Activated CD4-positive, alpha-beta T cell treated with anti-CD3 and anti-CD28 coated beads for 36 hours (primary cell): ENCODE results near the gene AIMP1. TPM values are rescaled to one million over a fixed set of nuclear protein-coding genes. Genes with fewer than 3 reads are reported as not detected.

Experiments
- ATAC-seq: fragments of 200-7000 bp; cut with Tn5 transposase; one replicate; pipeline ENCODE4 v1.10.0; 2021; ENCODE audit warnings: mild to moderate bottlenecking, moderate library complexity
- CTCF ChIA-PET: fragments of 350-600 bp; sonication (Branson Sonifier 250); formaldehyde crosslinking; loops from one replicate; lab custom pipeline; 2021; ENCODE audit warnings: antibody characterized with exemption; lab: Charles Lee
- POLR2A ChIA-PET: fragments of 350-600 bp; sonication (Branson Sonifier 250); formaldehyde crosslinking; loops from one replicate; lab custom pipeline; 2021; ENCODE audit warnings: antibody characterized with exemption, inconsistent platforms; lab: Charles Lee
- DNase-seq: peaks from one replicate; pipeline ENCODE4 v3.0.0-alpha.2; 2020
- H3K27ac Mint-ChIP-seq: one replicate; pipeline ENCODE4 v1.8.0; 2021; ENCODE audit warnings: mixed read lengths
- H3K27me3 Mint-ChIP-seq: one replicate; pipeline ENCODE4 v1.8.0; 2021; ENCODE audit warnings: mixed read lengths
- H3K36me3 Mint-ChIP-seq: one replicate; pipeline ENCODE4 v1.8.0; 2021; ENCODE audit warnings: low read depth, mixed read lengths
- H3K4me1 Mint-ChIP-seq: one replicate; pipeline ENCODE4 v1.8.0; 2021; ENCODE audit warnings: mixed read lengths
- H3K4me3 Mint-ChIP-seq: one replicate; pipeline ENCODE4 v1.8.0; 2021; ENCODE audit warnings: mild to moderate bottlenecking, moderate library complexity, mixed read lengths
- H3K9me3 Mint-ChIP-seq: one replicate; pipeline ENCODE4 v1.8.0; 2021; ENCODE audit warnings: low read depth, mixed read lengths
- intact Hi-C, 2 experiments: fragments of 100-400 bp; cut with DNase I in 1 of 2; cut with micrococcal nuclease in 1 of 2; formaldehyde crosslinking; loops; one replicate each; pipeline versions ENCODE4 v1.14.2 to v1.15.1; 2022 to 2024; cut with DNase I, micrococcal nuclease
- total RNA-seq, 2 experiments: library from RNA; stranded (reverse); gene quantifications; one replicate each; pipeline ENCODE4 v1.2.3, GENCODE V29; 2021

AIMP1 gene
- total RNA-seq, 2 experiments from 2014 or later: 41.9 to 69.5 TPM

- peaks cover 69% of the 10 kb centered on the region for H3K36me3 Mint-ChIP-seq
Observed at GRCh38 chr4:106333186-106333585, 16.8 kb downstream of the AIMP1 start.

GRCh38 chr4:106334741-106335470 is 18.6 kb downstream of the AIMP1 start:
- ChIA-PET POLR2A (no interaction called here), CTCF (interaction anchor here (0.8 to 1.3 kb wide), 2 partner anchors 8 to 69 kb away, joined by 3 to 5 read pairs; no protein-coding TSS in a partner anchor)
- intact Hi-C loops: no loop called here
- DNase-seq: no peak
- Mint-ChIP-seq H3K27ac (no peak overlapping the region), H3K36me3 (peaks cover 75% of the 10 kb centered on the region), H3K4me1 (peaks cover 8% of the 10 kb centered on the region), H3K4me3 (no peak overlapping the region), H3K9me3 (peaks cover 14% of the 10 kb centered on the region), H3K27me3 (no peaks in the 10 kb centered on the region)
- no peak for ATAC-seq

More at GRCh38 chr4:106333186-106333585, 16.8 kb downstream of the AIMP1 start:
- Mint-ChIP-seq H3K4me3 (no peak overlapping the region), H3K27ac (no peak overlapping the region), H3K4me1 (peaks cover 2% of the 10 kb centered on the region), H3K27me3 (no peaks in the 10 kb centered on the region), H3K9me3 (peaks cover 8% of the 10 kb centered on the region)
- DNase-seq (no peak), ATAC-seq (no peak)
- ChIA-PET CTCF (interaction anchor here (0.8 kb wide), 1 partner anchor 26 kb away, joined by 3 read pairs; no protein-coding TSS in a partner anchor), POLR2A (no interaction called here)
- intact Hi-C loops: no loop called here

DNA sequence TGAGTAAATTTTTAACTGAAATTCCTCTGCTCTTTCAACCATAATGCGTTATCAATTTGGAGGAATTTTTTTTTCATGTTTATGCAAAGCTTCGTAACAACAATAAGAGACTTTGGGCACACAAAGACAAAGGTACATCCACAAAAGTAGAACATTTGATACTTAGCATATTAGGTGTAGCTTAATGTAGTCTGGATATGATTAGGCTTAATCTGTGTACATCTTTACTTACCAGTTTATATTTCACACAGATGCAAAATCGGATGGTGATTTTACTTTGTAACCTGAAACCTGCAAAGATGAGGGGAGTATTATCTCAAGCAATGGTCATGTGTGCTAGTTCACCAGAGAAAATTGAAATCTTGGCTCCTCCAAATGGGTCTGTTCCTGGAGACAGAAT is 20.3 kb downstream of the AIMP1 start:
- DNase-seq (no peak), ATAC-seq (no peak)
- Mint-ChIP-seq H3K27me3 (no peaks in the 10 kb centered on the region), H3K27ac (no peak overlapping the region), H3K9me3 (peaks cover 14% of the 10 kb centered on the region), H3K36me3 (peaks cover 81% of the 10 kb centered on the region), H3K4me1 (peaks cover 24% of the 10 kb centered on the region), H3K4me3 (no peak overlapping the region)
- intact Hi-C loops: no loop called here
- ChIA-PET POLR2A (no interaction called here), CTCF (no interaction called here)

DNA sequence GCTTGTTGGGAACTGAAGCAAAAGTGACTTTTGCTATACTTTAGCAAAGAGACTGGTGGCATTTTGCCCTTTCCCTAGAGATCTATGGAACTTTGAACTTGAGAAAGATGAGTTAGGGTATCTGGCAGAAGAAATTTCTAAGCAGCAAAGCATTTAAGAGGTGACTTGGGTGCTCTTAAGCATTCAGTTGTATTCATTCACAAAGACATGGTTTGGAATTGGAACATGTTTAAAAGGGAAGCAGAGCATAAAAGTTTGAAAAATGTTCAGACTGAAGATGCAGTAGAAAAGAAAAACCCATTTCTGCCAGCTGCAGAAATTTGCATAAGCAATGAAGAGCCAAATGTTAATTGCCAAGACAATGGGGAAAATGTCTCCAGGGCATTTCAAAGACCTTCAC is 21.6 kb downstream of the AIMP1 start:
- DNase-seq (no peak), ATAC-seq (no peak)
- intact Hi-C loops: no loop called here
- Mint-ChIP-seq H3K9me3 (peaks cover 14% of the 10 kb centered on the region), H3K4me1 (peaks cover 35% of the 10 kb centered on the region), H3K4me3 (no peak overlapping the region), H3K27ac (no peak overlapping the region), H3K36me3 (peaks cover 84% of the 10 kb centered on the region), H3K27me3 (no peaks in the 10 kb centered on the region)
- ChIA-PET POLR2A (no interaction called here), CTCF (interaction anchor here (0.6 kb wide), 1 partner anchor 210 kb away, joined by 3 read pairs; no protein-coding TSS in a partner anchor)

- H3K4me1 Mint-ChIP-seq: peaks cover 35% of the 10 kb centered on the region
- CTCF ChIA-PET: no interaction called here
- POLR2A ChIA-PET: no interaction called here
Observed at GRCh38 chr4:106338671-106339070, 22.3 kb downstream of the AIMP1 start.

DNA sequence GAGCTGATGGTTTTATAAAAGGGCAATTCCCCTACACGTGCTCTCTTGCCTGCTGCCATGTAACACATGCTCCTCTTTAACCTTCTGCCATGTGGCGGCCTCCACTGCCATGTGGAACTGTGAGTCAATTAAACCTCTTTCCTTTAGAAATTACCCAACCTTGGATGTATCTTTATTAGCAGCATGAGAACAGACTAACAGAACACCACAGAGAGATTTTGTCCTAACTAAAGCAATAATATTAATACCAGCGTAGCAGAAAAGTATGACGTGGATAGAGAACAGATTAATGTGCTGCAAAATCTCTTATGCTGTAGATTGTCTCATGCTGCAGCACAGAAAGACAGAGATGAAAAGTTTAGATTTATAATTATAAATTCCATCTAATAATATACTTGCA is 23.1 kb downstream of the AIMP1 start:
- peaks cover 82% of the 10 kb centered on the region for H3K36me3 Mint-ChIP-seq
- intact Hi-C loops: no loop called here
- ChIA-PET POLR2A (no interaction called here), CTCF (no interaction called here)
- peaks cover 14% of the 10 kb centered on the region for H3K9me3 Mint-ChIP-seq
- ATAC-seq (no peak), DNase-seq (no peak)
- no peak overlapping the region for H3K27ac Mint-ChIP-seq
- no peak overlapping the region for H3K4me3 Mint-ChIP-seq
- H3K27me3 Mint-ChIP-seq: no peaks in the 10 kb centered on the region
- H3K4me1 Mint-ChIP-seq: peaks cover 41% of the 10 kb centered on the region

More at GRCh38 chr4:106338671-106339070, 22.3 kb downstream of the AIMP1 start:
- Mint-ChIP-seq H3K27ac (no peak overlapping the region), H3K4me3 (no peak overlapping the region), H3K27me3 (no peaks in the 10 kb centered on the region), H3K36me3 (peaks cover 82% of the 10 kb centered on the region), H3K9me3 (peaks cover 14% of the 10 kb centered on the region)
- DNase-seq (no peak), ATAC-seq (no peak)
- intact Hi-C loops: no loop called here

- DNase-seq (no peak), ATAC-seq (no peak)
- intact Hi-C loops: no loop called here
- ChIA-PET CTCF (interaction anchor here (0.6 to 0.9 kb wide), 2 partner anchors 25 to 50 kb away, joined by 3 read pairs; partner anchors contain the start of gene TBCK), POLR2A (no interaction called here)
- peaks cover 47% of the 10 kb centered on the region for H3K4me1 Mint-ChIP-seq
- no peaks in the 10 kb centered on the region for H3K27me3 Mint-ChIP-seq
- H3K4me3 Mint-ChIP-seq: no peak overlapping the region
- peaks cover 14% of the 10 kb centered on the region for H3K9me3 Mint-ChIP-seq
- H3K36me3 Mint-ChIP-seq: peaks cover 76% of the 10 kb centered on the region
- no peak overlapping the region for H3K27ac Mint-ChIP-seq
Observed at GRCh38 chr4:106340774-106341173, 24.4 kb downstream of the AIMP1 start.

- peaks cover 5% of the 10 kb centered on the region for H3K9me3 Mint-ChIP-seq
- no peak overlapping the region for H3K27ac Mint-ChIP-seq
- H3K27me3 Mint-ChIP-seq: no peaks in the 10 kb centered on the region
- peaks cover 45% of the 10 kb centered on the region for H3K4me1 Mint-ChIP-seq
- ChIA-PET CTCF (interaction anchor here (1.5 kb wide), 1 partner anchor 14 kb away, joined by 4 read pairs; no protein-coding TSS in a partner anchor), POLR2A (no interaction called here)
- DNase-seq (no peak), ATAC-seq (no peak)
- peaks cover 56% of the 10 kb centered on the region for H3K36me3 Mint-ChIP-seq
- H3K4me3 Mint-ChIP-seq: no peak overlapping the region
- intact Hi-C loops: no loop called here
Observed at GRCh38 chr4:106343865-106344646, 27.7 kb downstream of the AIMP1 start.

GRCh38 chr4:106344647-106344970 is 28.3 kb downstream of the AIMP1 start:
- CTCF ChIA-PET: interaction anchor here (1.5 kb wide), 1 partner anchor 15 kb away, joined by 4 read pairs; no protein-coding TSS in a partner anchor
- POLR2A ChIA-PET: no interaction called here
- DNase-seq (no peak), ATAC-seq (no peak)
- intact Hi-C loops: no loop called here
- Mint-ChIP-seq H3K4me3 (no peak overlapping the region), H3K9me3 (no peaks in the 10 kb centered on the region), H3K27me3 (no peaks in the 10 kb centered on the region), H3K4me1 (peaks cover 40% of the 10 kb centered on the region), H3K36me3 (peaks cover 56% of the 10 kb centered on the region), H3K27ac (no peak overlapping the region)

DNA sequence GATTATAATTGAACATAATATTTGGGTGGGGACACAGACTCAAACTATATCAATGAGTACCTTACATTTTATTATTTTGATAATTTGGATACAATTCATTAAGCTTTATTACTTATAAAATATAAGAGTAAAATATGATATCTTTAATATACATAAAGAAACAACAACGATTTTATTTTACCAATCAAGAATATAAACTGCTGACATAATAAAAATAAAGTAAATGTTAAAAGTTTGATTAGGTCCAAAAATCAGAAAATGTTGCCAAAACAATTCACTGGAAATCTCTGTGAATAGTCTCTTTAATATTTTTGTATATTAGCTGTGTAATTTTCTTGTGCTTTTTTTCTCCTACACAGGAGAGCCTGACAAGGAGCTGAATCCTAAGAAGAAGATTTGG is 30.8 kb downstream of the AIMP1 start:
- no peak overlapping the region for H3K27ac Mint-ChIP-seq
- ATAC-seq (no peak), DNase-seq (no peak)
- no peaks in the 10 kb centered on the region for H3K9me3 Mint-ChIP-seq
- H3K27me3 Mint-ChIP-seq: no peaks in the 10 kb centered on the region
- CTCF ChIA-PET: interaction anchor here (0.9 to 1.5 kb wide), 3 partner anchors 18 to 47 kb away, joined by 3 to 9 read pairs (median 3); no protein-coding TSS in a partner anchor
- peaks cover 38% of the 10 kb centered on the region for H3K36me3 Mint-ChIP-seq
- no peak overlapping the region for H3K4me3 Mint-ChIP-seq
- H3K4me1 Mint-ChIP-seq: peaks cover 17% of the 10 kb centered on the region
- POLR2A ChIA-PET: no interaction called here
- intact Hi-C loops: no loop called here

DNA sequence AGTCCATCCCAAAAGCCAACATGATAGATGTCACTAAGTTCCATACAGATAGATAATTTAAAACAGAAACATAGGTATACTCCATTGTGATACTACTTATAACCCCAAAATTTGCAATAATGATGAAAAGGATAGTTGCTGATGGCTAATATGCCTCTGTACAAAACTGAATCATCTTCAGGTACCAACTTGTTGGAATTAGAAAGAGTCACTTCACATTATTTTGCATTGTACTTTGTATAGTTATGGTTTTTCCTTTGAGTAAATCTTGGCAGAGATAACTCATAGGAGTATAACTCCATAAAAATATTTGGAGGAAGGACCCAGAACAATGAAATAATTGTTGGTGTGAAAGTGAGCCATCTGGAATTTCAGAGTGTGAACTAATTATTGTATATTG is 34.7 kb downstream of the AIMP1 start:
- Mint-ChIP-seq H3K36me3 (peaks cover 21% of the 10 kb centered on the region), H3K4me3 (no peak overlapping the region), H3K27ac (no peak overlapping the region), H3K27me3 (no peaks in the 10 kb centered on the region), H3K9me3 (no peaks in the 10 kb centered on the region), H3K4me1 (no peaks in the 10 kb centered on the region)
- intact Hi-C loops: no loop called here
- ATAC-seq: no peak
- CTCF ChIA-PET: no interaction called here
- DNase-seq: no peak
- POLR2A ChIA-PET: no interaction called here
